HepG2 (cell line): ENCODE data around the gene PLOD3. TPM values are rescaled to one million over a fixed set of nuclear protein-coding genes. Genes with fewer than 3 reads are reported as not detected.

ENCODE experiments used
- ARID3A ChIP-seq: IDR thresholded peaks from 2 replicates; pipeline ENCODE4 v1.6.1; 2012; ENCODE audit warnings: low read depth, low read length, improper control_type of control experiment
- CC2D1A ChIP-seq: sonication (generic); formaldehyde crosslinking; IDR thresholded peaks from 2 replicates; pipeline ENCODE4 v1.8.1; 2023; ENCODE audit warnings: mild to moderate bottlenecking, missing genetic modification reagents
- CHD4 ChIP-seq: fragments of 200-600 bp; sonication (generic); IDR thresholded peaks from 2 replicates; pipeline ENCODE4 v1.7.0; 2017; ENCODE audit warnings: mild to moderate bottlenecking, low read length, borderline replicate concordance
- DDIT3 ChIP-seq: sonication (generic); formaldehyde crosslinking; IDR thresholded peaks from 2 replicates; pipeline ENCODE4 v1.4.0; 2020; ENCODE audit warnings: mild to moderate bottlenecking, missing genetic modification reagents
- GTF2F1 ChIP-seq: fragments of 150-350 bp; IDR thresholded peaks from 2 replicates; pipeline ENCODE4 v1.6.1; 2014; ENCODE audit warnings: low read length
- HES4 ChIP-seq: sonication (generic); formaldehyde crosslinking; IDR thresholded peaks from 2 replicates; pipeline ENCODE4 v1.9.0; 2021; ENCODE audit warnings: mild to moderate bottlenecking, missing genetic modification reagents, borderline replicate concordance
- KLF15 ChIP-seq: sonication (generic); formaldehyde crosslinking; IDR thresholded peaks from 2 replicates; pipeline ENCODE4 v1.8.1; 2023; ENCODE audit warnings: borderline replicate concordance, mild to moderate bottlenecking, inconsistent platforms, missing genetic modification reagents, mixed read lengths
- MYPOP ChIP-seq: sonication (generic); formaldehyde crosslinking; IDR thresholded peaks from 2 replicates; pipeline ENCODE4 v1.8.1; 2023; ENCODE audit warnings: mild to moderate bottlenecking, moderate library complexity, missing genetic modification reagents
- NCOR1 ChIP-seq: fragments of 200-600 bp; sonication (generic); IDR thresholded peaks from 2 replicates; pipeline ENCODE4 v1.7.0; 2017; ENCODE audit warnings: antibody characterized with exemption, low read length, borderline replicate concordance
- NFKB2 ChIP-seq: sonication (generic); formaldehyde crosslinking; IDR thresholded peaks from 2 replicates; pipeline ENCODE4 v1.4.0; 2020; ENCODE audit warnings: missing genetic modification reagents, borderline replicate concordance
- NKX3-1 ChIP-seq: sonication (generic); formaldehyde crosslinking; IDR thresholded peaks from 2 replicates; pipeline ENCODE4 v1.5.0; 2020; ENCODE audit warnings: missing genetic modification reagents
- SP2 ChIP-seq: sonication (generic); formaldehyde crosslinking; IDR thresholded peaks from 2 replicates; pipeline ENCODE4 v1.5.1; 2020; ENCODE audit warnings: mild to moderate bottlenecking, missing genetic modification reagents
- SRY ChIP-seq: sonication (generic); formaldehyde crosslinking; IDR thresholded peaks from 2 replicates; pipeline ENCODE4 v1.8.0; 2022; ENCODE audit warnings: mild to moderate bottlenecking, missing genetic modification reagents
- THAP11 ChIP-seq: IDR thresholded peaks from 2 replicates; pipeline ENCODE4 v1.6.1; 2016; ENCODE audit warnings: missing biosample characterization, missing genetic modification reagents
- XBP1 ChIP-seq: sonication (generic); formaldehyde crosslinking; IDR thresholded peaks from 2 replicates; pipeline ENCODE4 v1.5.0; 2020; ENCODE audit warnings: missing genetic modification reagents
- ZFP36 ChIP-seq: fragments of 150-350 bp; IDR thresholded peaks from 2 replicates; pipeline ENCODE4 v1.6.1; 2018; ENCODE audit warnings: borderline replicate concordance, low read length, low read depth; ENCODE audit not compliant: partially characterized antibody
- ZNF253 ChIP-seq: sonication (generic); formaldehyde crosslinking; IDR thresholded peaks from 2 replicates; pipeline ENCODE4 v1.8.0; 2022; ENCODE audit warnings: mild to moderate bottlenecking, missing genetic modification reagents, borderline replicate concordance
- ZNF264 ChIP-seq: sonication (generic); formaldehyde crosslinking; IDR thresholded peaks from 2 replicates; pipeline ENCODE4 v1.4.0; 2020; ENCODE audit warnings: missing genetic modification reagents
- ZNF276 ChIP-seq: sonication (generic); formaldehyde crosslinking; IDR thresholded peaks from 2 replicates; pipeline ENCODE4 v1.4.0; 2020; ENCODE audit warnings: mild to moderate bottlenecking, low read depth, missing genetic modification reagents
- ZNF468 ChIP-seq: sonication (generic); formaldehyde crosslinking; IDR thresholded peaks from 2 replicates; pipeline ENCODE4 v1.8.0; 2022; ENCODE audit warnings: mild to moderate bottlenecking, moderate library complexity, missing genetic modification reagents
- ZNF569 ChIP-seq: sonication (generic); formaldehyde crosslinking; IDR thresholded peaks from 2 replicates; pipeline ENCODE4 v1.5.0; 2020; ENCODE audit warnings: mild to moderate bottlenecking, missing genetic modification reagents, moderate library complexity, borderline replicate concordance
- ZSCAN21 ChIP-seq: sonication (generic); formaldehyde crosslinking; IDR thresholded peaks from 2 replicates; pipeline ENCODE4 v1.8.0; 2022; ENCODE audit warnings: mild to moderate bottlenecking, missing genetic modification reagents, moderate library complexity, borderline replicate concordance
- ZSCAN9 ChIP-seq: IDR thresholded peaks from 2 replicates; pipeline ENCODE4 v1.6.1; 2016; ENCODE audit warnings: borderline replicate concordance
- polyA plus RNA-seq, 8 experiments: library from polyadenylated mRNA; depleted of rRNA in 3 of 8; stranded (reverse) in 7 of 8; unstranded in 1 of 8; fragments of >200 nt; fragmentation: Illumina TruSeq in 4 of 8; extraction: Trizol in 4 of 8; gene quantifications; 2 replicates each; pipeline versions ENCODE4 v1.2.1 to v1.2.3, GENCODE V29; 2011 to 2016; ENCODE audit warnings: low read depth in 4 of 8, missing spikeins in 1 of 8, mixed read lengths in 1 of 8; ENCODE audit not compliant: insufficient read depth in 1 of 8
- total RNA-seq, 5 experiments: library from RNA; depleted of rRNA; stranded (reverse); fragments of >200 nt; fragmentation: Illumina TruSeq; extraction: Trizol; gene quantifications; 2 replicates each; pipeline ENCODE4 v1.2.3, GENCODE V29; 2016; ENCODE audit warnings: low read depth in 1 of 5

PLOD3 gene
- total and polyA plus RNA-seq, 2 of the 13 experiments (the other 11 are each of a cell fraction or from before 2014, with no cell fraction given): 65.8 to 67.4 TPM

- TF ChIP-seq MYPOP (CRISPR knock-in tag): peak; percentile 43; the same call in 1 of the 2 replicates
- TF ChIP-seq THAP11: 0 out of 2 replicates have a peak, but pooled peaks have one; percentile 12
- no peak for TF ChIP-seq NCOR1
- no peak for TF ChIP-seq DDIT3 (CRISPR knock-in tag)
- TF ChIP-seq CHD4: peak; percentile 46; the same call in 1 of the 2 replicates
- TF ChIP-seq ZFP36: no peak
- no peak for TF ChIP-seq ZNF264 (CRISPR knock-in tag)
- TF ChIP-seq ZNF569 (CRISPR knock-in tag): no peak
- no peak; the same call in 1 of the 2 replicates for TF ChIP-seq SP2 (CRISPR knock-in tag)
- TF ChIP-seq CC2D1A: no peak
- no peak for TF ChIP-seq XBP1
- peak; percentile 88; the same call in 1 of the 2 replicates for TF ChIP-seq HES4 (CRISPR knock-in tag)
- TF ChIP-seq ARID3A: no peak
- no peak for TF ChIP-seq KLF15 (CRISPR knock-in tag)
- TF ChIP-seq GTF2F1: no peak
- TF ChIP-seq ZSCAN9: no peak
- TF ChIP-seq NKX3-1 (CRISPR knock-in tag): no peak
- TF ChIP-seq ZSCAN21: peak; percentile 74; the same call in 1 of the 2 replicates
- TF ChIP-seq SRY: no peak
- TF ChIP-seq NFKB2 (CRISPR knock-in tag): 0 out of 2 replicates have a peak, but pooled peaks have one; percentile 91
- peak; percentile 64; the same call in 1 of the 2 replicates for TF ChIP-seq ZNF253
- no peak for TF ChIP-seq ZNF276 (CRISPR knock-in tag)
- no peak for TF ChIP-seq ZNF468 (CRISPR knock-in tag)
These were observed 15.4 kb downstream of the PLOD3 start (continued) for GRCh38 chr7:101201695-101202602.
